HepG2 (cell line): ENCODE results near the gene TRIM8. TPM values are rescaled to one million over a fixed set of nuclear protein-coding genes. Genes with fewer than 3 reads are reported as not detected.

ENCODE experiments used
- AHDC1 ChIP-seq: sonication (generic); formaldehyde crosslinking; IDR thresholded peaks from 2 replicates; pipeline ENCODE4 v1.5.1; 2020; ENCODE audit warnings: mild to moderate bottlenecking, missing genetic modification reagents, borderline replicate concordance
- CCAR2 ChIP-seq: fragments of 200-400 bp; formaldehyde crosslinking; optimal IDR thresholded peaks from 2 replicates; pipeline ENCODE3; 2018; ENCODE audit warnings: low read depth, mild to moderate bottlenecking, low read length, moderate library complexity
- CTCF ChIP-seq: sonication (generic); formaldehyde crosslinking; IDR thresholded peaks from 2 replicates; pipeline ENCODE4 v1.5.0; 2020; ENCODE audit warnings: mild to moderate bottlenecking, missing genetic modification reagents, moderate library complexity
- ZFP1 ChIP-seq: IDR thresholded peaks from 2 replicates; pipeline ENCODE4 v1.6.1; 2016
- ZNF441 ChIP-seq: sonication (generic); formaldehyde crosslinking; IDR thresholded peaks from 2 replicates; pipeline ENCODE4 v1.7.0; 2021; ENCODE audit warnings: missing genetic modification reagents, borderline replicate concordance
- polyA plus RNA-seq, 8 experiments: library from polyadenylated mRNA; depleted of rRNA in 3 of 8; stranded (reverse) in 7 of 8; unstranded in 1 of 8; fragments of >200 nt; fragmentation: Illumina TruSeq in 4 of 8; extraction: Trizol in 4 of 8; gene quantifications; 2 replicates each; pipeline versions ENCODE4 v1.2.1 to v1.2.3, GENCODE V29; 2011 to 2016; ENCODE audit warnings: low read depth in 4 of 8, missing spikeins in 1 of 8, mixed read lengths in 1 of 8; ENCODE audit not compliant: insufficient read depth in 1 of 8
- total RNA-seq, 5 experiments: library from RNA; depleted of rRNA; stranded (reverse); fragments of >200 nt; fragmentation: Illumina TruSeq; extraction: Trizol; gene quantifications; 2 replicates each; pipeline ENCODE4 v1.2.3, GENCODE V29; 2016; ENCODE audit warnings: low read depth in 1 of 5

The TRIM8 gene
- total and polyA plus RNA-seq, 2 of the 13 experiments (the other 11 are each of a cell fraction or from before 2014, with no cell fraction given), result 38.9 to 66.5 TPM

GRCh38 chr10:102670065-102670670, 25.9 kb downstream of the TRIM8 start (continued):
- 0 out of 2 replicates have a peak, but pooled peaks have one; percentile 3 for TF ChIP-seq CTCF
- no peak for TF ChIP-seq CCAR2
- TF ChIP-seq ZNF441, result no peak
- no peak for TF ChIP-seq AHDC1
- no peak for TF ChIP-seq ZFP1 (CRISPR knock-in tag)
